ENCODE data around the gene RPA1. TPM values are rescaled to one million over a fixed set of nuclear protein-coding genes. Genes with fewer than 3 reads are reported as not detected.
"Not testable (repeated sequence)": the region's sequence is repeated elsewhere in the genome, so short reads cannot be mapped to it uniquely, and the experiment has no call there.

RPA1 gene
- total and polyA plus RNA-seq, 9 of the 15 experiments (the other 6 are each of a cell fraction or from before 2014, with no cell fraction given), result 25.2 to 125 (median 47.4) TPM

DNA sequence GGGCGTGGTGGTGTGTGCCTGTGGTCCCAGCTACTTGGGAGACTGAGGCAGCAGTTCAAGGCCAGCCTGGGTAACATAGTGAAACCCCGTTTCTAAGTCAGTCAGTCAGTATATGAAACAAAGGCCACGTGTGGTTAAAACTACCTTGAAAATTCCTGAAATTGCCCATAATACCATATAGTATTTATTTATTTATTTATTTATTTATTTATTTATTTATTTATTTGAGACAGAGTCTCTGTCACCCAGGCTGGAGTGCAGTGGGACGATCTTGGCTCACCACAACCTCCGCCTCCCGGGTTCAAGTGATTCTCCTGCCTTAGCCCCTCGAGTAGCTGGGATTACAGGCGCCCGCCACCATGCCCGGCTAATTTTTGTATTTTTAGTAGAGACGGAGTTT lies 65.7 kb downstream of the RPA1 start:
- intact Hi-C loops (cut with micrococcal nuclease); H3K27ac ChIP-seq (ENCODE audit: extremely low read depth, low read depth, low read length); FAIRE-seq; CTCF ChIA-PET (ENCODE audit: low intra/inter-chr PET ratio); DNase-seq (ENCODE audit: extremely low read depth in 1 of 4, low spot score in 3 of 4); H3K9me1 ChIP-seq (ENCODE audit: control insufficient read depth, insufficient read depth, low read length); H3K79me2 ChIP-seq (ENCODE audit: control insufficient read depth, insufficient read depth, low read length); H4K20me1 ChIP-seq (replicated peaks; ENCODE audit: control insufficient read depth, insufficient read depth, low read length); BruUV-seq (replicated peaks); H3K27me3 ChIP-seq (ENCODE audit: control insufficient read depth in 2 of 2, insufficient read depth in 2 of 2, low read length in 2 of 2); ATAC-seq; H2AFZ ChIP-seq (ENCODE audit: low read depth, low read length); H3K9me3 ChIP-seq (replicated peaks; ENCODE audit: control insufficient read depth, insufficient read depth, low read depth, low read length); POLR2A ChIA-PET; H3K4me2 ChIP-seq (ENCODE audit: insufficient read depth, low read length); in situ Hi-C loops (cut with MboI); H3K4me3 ChIP-seq; H3K9ac ChIP-seq (ENCODE audit: insufficient read depth in 1 of 2, low read depth in 2 of 2, low read length in 2 of 2); H3K4me1 ChIP-seq (replicated peaks in 1 of 2; ENCODE audit: control insufficient read depth in 2 of 2, insufficient read depth in 2 of 2, low read length in 2 of 2): not testable (repeated sequence)
- H3K36me3 ChIP-seq (ENCODE audit: control insufficient read depth, insufficient read depth, low read length), result peaks cover 68% of the 10 kb centered on the region; the same call in 2 of the 3 replicates
- WGBS (ENCODE audit: insufficient coverage, low coverage, missing lambda C conversion rate), result 93% methylated on average over 4 of the region's 11 CpGs

DNA sequence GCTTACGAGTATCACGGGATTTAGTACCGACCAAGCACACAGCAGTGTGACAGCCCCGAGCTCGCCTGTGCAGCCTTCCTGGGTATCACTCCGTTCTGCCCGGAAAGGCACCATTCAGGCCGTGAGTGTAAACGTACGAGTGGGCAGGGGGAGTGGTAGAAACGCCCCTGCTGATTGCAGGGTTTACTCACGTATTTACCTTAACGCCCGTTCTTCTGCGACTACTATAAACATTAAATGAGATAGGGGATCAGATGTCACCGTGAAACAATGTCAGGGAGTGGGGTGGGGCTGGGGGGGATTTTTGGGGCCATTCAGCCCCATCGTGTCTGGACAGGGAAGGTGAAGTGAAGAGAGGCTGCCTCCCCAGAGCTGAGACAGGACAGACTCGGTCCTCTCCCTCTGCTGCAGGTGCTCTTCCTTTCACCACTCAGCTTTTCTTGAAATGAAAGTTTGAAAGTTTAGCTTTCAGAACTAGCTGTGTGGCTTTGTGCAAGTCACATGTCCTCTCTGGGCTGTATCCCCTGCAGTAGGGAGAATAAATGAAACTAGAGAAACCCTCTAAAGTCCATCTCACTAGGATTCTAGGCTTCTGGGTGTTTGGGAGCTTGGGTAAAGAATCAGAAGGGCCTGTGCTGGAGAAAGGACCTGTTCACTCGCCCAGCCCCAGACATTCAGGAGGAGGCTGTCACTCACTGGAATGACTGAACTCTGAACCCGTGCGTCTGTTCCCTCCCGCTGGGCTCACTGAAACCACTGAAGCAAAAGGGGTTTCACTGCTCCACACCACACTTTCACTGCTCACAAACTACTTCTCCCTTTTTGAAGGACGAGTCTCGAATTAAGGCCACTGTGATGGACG lies 66.7 kb downstream of the RPA1 start:
- no TSS peak for BruUV-seq (replicated peaks)
- no peaks in the 10 kb centered on the region for H3K4me1 ChIP-seq (replicated peaks in 1 of 2; ENCODE audit: control insufficient read depth in 2 of 2, insufficient read depth in 2 of 2, low read length in 2 of 2)
- H3K4me3 ChIP-seq, result no peak overlapping the region
- no peaks in the 10 kb centered on the region for H4K20me1 ChIP-seq (replicated peaks; ENCODE audit: control insufficient read depth, insufficient read depth, low read length)
- no peaks in the 10 kb centered on the region for H3K9me1 ChIP-seq (ENCODE audit: control insufficient read depth, insufficient read depth, low read length)
- intact Hi-C loops (cut with micrococcal nuclease) (no loop called here), in situ Hi-C loops (cut with MboI) (no loop called here)
- DNase-seq (ENCODE audit: extremely low read depth in 1 of 4, low spot score in 3 of 4) (no peak), FAIRE-seq (no peak), ATAC-seq (no peak)
- no peak overlapping the region for H2AFZ ChIP-seq (ENCODE audit: low read depth, low read length)
- 95% methylated on average over 19 of the region's 25 CpGs for WGBS (ENCODE audit: insufficient coverage, low coverage, missing lambda C conversion rate)
- H3K4me2 ChIP-seq (ENCODE audit: insufficient read depth, low read length), result no peak overlapping the region
- CTCF ChIA-PET (ENCODE audit: low intra/inter-chr PET ratio), result no interaction called here
- H3K9me3 ChIP-seq (replicated peaks; ENCODE audit: control insufficient read depth, insufficient read depth, low read depth, low read length), result no peaks in the 10 kb centered on the region
- H3K36me3 ChIP-seq (ENCODE audit: control insufficient read depth, insufficient read depth, low read length), result peaks cover 61% of the 10 kb centered on the region; the same call in 2 of the 3 replicates
- POLR2A ChIA-PET, result no interaction called here
- no peaks in the 10 kb centered on the region for H3K79me2 ChIP-seq (ENCODE audit: control insufficient read depth, insufficient read depth, low read length)
- H3K27me3 ChIP-seq (ENCODE audit: control insufficient read depth in 2 of 2, insufficient read depth in 2 of 2, low read length in 2 of 2), result no peaks in the 10 kb centered on the region
- no peak overlapping the region for H3K27ac ChIP-seq (ENCODE audit: extremely low read depth, low read depth, low read length)
- no peak overlapping the region; a peak in 1 of 4 replicates for H3K9ac ChIP-seq (ENCODE audit: insufficient read depth in 1 of 2, low read depth in 2 of 2, low read length in 2 of 2)
- TF ChIP-seq, protein P1, sequence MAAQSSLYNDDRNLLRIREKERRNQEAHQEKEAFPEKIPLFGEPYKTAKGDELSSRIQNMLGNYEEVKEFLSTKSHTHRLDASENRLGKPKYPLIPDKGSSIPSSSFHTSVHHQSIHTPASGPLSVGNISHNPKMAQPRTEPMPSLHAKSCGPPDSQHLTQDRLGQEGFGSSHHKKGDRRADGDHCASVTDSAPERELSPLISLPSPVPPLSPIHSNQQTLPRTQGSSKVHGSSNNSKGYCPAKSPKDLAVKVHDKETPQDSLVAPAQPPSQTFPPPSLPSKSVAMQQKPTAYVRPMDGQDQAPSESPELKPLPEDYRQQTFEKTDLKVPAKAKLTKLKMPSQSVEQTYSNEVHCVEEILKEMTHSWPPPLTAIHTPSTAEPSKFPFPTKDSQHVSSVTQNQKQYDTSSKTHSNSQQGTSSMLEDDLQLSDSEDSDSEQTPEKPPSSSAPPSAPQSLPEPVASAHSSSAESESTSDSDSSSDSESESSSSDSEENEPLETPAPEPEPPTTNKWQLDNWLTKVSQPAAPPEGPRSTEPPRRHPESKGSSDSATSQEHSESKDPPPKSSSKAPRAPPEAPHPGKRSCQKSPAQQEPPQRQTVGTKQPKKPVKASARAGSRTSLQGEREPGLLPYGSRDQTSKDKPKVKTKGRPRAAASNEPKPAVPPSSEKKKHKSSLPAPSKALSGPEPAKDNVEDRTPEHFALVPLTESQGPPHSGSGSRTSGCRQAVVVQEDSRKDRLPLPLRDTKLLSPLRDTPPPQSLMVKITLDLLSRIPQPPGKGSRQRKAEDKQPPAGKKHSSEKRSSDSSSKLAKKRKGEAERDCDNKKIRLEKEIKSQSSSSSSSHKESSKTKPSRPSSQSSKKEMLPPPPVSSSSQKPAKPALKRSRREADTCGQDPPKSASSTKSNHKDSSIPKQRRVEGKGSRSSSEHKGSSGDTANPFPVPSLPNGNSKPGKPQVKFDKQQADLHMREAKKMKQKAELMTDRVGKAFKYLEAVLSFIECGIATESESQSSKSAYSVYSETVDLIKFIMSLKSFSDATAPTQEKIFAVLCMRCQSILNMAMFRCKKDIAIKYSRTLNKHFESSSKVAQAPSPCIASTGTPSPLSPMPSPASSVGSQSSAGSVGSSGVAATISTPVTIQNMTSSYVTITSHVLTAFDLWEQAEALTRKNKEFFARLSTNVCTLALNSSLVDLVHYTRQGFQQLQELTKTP (IDR thresholded peaks at IDR 0.05; ENCODE audit: low read depth in 1 of 2, partially characterized antibody in 2 of 2), result no peak
- TF ChIP-seq, protein P2, sequence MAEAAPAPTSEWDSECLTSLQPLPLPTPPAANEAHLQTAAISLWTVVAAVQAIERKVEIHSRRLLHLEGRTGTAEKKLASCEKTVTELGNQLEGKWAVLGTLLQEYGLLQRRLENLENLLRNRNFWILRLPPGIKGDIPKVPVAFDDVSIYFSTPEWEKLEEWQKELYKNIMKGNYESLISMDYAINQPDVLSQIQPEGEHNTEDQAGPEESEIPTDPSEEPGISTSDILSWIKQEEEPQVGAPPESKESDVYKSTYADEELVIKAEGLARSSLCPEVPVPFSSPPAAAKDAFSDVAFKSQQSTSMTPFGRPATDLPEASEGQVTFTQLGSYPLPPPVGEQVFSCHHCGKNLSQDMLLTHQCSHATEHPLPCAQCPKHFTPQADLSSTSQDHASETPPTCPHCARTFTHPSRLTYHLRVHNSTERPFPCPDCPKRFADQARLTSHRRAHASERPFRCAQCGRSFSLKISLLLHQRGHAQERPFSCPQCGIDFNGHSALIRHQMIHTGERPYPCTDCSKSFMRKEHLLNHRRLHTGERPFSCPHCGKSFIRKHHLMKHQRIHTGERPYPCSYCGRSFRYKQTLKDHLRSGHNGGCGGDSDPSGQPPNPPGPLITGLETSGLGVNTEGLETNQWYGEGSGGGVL (CRISPR knock-in tag; IDR thresholded peaks at IDR 0.05), result no peak
- TF ChIP-seq TBL1XR1 (IDR thresholded peaks at IDR 0.05; ENCODE audit: low read length in 2 of 2) (no peak), ZNF57 (CRISPR knock-in tag; IDR thresholded peaks at IDR 0.05) (no peak), PHTF2 (CRISPR knock-in tag; IDR thresholded peaks at IDR 0.05) (no peak), BCL6 (CRISPR knock-in tag; IDR thresholded peaks at IDR 0.05) (no peak)
- TF ChIP-seq, protein P3, sequence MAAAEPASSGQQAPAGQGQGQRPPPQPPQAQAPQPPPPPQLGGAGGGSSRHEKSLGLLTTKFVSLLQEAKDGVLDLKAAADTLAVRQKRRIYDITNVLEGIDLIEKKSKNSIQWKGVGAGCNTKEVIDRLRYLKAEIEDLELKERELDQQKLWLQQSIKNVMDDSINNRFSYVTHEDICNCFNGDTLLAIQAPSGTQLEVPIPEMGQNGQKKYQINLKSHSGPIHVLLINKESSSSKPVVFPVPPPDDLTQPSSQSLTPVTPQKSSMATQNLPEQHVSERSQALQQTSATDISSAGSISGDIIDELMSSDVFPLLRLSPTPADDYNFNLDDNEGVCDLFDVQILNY (CRISPR knock-in tag; IDR thresholded peaks at IDR 0.05), result no peak
